IPS-18c (cell line): ENCODE results near the gene GPR55.

Source experiments
- H3K4me3 ChIP-seq: 2 replicates; pipeline ENCODE4 v1.7.0; 2013; ENCODE audit warnings: low read depth, mild to moderate bottlenecking, low read length, moderate library complexity; ENCODE audit not compliant: insufficient read depth
- H3K9me3 ChIP-seq: one replicate; pipeline ENCODE4 v1.6.1; 2013; ENCODE audit warnings: mild to moderate bottlenecking, low read length, moderate library complexity; ENCODE audit not compliant: control insufficient read depth, insufficient read depth

Gene GPR55

DNA sequence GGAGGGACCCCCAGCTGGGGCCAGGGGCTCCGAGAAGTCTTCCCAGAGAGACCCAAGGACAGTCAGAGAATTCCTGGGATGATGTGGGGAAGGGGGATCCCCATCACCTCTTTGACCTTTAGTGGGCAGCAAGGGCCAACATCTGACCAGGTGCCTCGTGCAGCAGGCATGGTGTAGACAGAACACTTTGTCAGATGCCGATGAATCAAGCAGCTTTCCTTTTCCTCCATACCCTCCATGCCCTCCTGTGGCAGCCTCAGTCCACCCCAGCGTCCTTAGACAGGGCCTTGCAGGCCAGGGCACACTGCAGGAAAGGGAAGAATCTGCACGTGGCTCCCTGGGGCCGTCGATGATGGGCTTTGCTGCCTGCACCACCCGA is 26.3 kb downstream of the GPR55 start:
- H3K4me3 ChIP-seq: no peak overlapping the region
- H3K9me3 ChIP-seq: no peaks in the 10 kb centered on the region

GRCh38 chr2:230898016-230898712 is 26.9 kb downstream of the GPR55 start:
- no peaks in the 10 kb centered on the region for H3K9me3 ChIP-seq
- H3K4me3 ChIP-seq: no peak overlapping the region

DNA sequence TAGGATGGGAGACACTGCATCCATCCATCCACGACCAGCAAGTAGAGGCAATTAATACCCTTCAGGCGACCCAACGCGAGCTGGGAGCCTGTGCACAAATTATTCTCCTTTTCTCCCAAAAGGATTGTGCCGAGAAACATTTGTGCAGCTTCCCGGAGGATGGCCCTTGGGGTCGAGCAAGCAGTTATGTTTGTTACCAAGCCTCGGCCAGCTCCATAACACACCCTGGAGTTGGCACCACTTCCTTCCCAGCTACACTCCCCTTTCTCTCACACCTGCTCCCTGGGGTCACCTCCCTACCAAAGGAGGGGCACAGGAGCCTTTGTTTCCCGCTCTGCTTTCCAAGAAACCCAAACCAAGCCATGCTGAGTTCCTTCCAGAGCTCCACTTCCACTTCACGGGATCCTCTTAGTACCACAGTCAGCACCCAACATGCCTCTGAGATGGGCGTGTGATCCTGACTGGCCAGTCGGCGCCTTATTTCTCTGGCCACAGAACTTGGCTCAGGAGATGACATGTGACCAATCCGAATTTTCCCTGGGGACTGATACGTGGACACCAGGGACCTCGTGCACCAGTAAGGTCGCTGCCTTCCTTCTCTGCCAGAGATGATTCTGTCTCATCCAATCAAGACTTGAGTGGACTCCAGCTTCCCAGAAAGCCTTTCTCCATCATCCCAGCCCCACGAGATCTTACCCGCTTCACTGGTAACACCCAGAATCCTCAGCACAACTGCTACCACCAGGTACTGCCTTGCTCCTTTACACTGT is 28.5 kb downstream of the GPR55 start:
- no peak overlapping the region for H3K4me3 ChIP-seq
- H3K9me3 ChIP-seq: no peaks in the 10 kb centered on the region

- Histone ChIP-seq H3K9me3 (no peaks in the 10 kb centered on the region), H3K4me3 (no peak overlapping the region)
Measured at GRCh38 chr2:230895536-230896345, 29.3 kb downstream of the GPR55 start.

DNA sequence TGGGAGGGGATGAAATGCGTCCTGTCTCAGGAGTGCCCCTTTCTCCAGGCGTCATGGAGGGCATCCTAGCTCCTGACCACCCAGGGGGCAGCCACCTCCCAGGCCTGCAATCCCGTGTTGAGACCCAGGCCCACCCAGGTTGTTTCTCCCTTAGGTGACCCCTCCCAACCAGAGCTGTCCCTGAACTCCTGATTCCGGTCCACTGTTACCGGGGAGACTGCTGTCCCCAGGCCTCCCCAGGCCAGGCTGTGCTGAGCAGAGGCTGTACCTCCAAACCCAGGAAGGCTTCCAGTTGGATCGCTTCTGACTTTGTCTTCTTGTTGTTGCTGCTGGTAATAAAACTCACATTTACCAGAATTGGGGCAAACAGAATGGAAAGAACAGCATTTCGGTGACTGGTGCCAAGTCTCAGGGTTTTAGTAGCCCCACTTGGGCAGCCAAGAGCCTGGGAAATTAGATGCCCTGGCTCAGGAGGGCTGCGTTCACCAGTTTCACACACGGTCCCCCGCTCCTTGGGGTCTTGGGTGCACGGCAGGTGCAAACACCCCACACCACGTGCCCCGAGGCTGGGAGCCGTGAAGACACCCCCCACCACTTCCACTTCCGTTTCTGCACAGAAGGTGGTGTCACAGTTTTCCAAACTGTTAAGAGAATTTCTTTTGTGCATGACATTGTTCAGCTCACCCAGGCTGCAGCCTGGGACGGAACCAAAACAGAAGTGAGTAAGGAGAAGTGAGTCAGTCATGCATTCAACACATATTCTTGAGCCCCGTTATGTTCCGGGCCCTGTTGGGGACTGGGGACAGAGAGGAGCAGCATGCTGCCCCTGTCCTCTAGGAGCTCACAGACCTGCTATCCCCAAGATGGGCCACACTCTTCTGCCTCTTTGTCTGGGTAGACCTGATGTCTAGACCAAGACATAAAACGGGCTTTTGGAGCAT is 30.9 kb downstream of the GPR55 start:
- Histone ChIP-seq H3K9me3 (peaks cover 2% of the 10 kb centered on the region), H3K4me3 (no peak overlapping the region)

GRCh38 chr2:230893338-230893737 is 31.7 kb downstream of the GPR55 start:
- Histone ChIP-seq H3K4me3 (no peak overlapping the region), H3K9me3 (peaks cover 2% of the 10 kb centered on the region)

GRCh38 chr2:230891509-230891908 is 33.5 kb downstream of the GPR55 start:
- Histone ChIP-seq H3K9me3 (peaks cover 2% of the 10 kb centered on the region), H3K4me3 (no peak overlapping the region)

- no peak overlapping the region for H3K4me3 ChIP-seq
- H3K9me3 ChIP-seq: peaks cover 2% of the 10 kb centered on the region
Measured at GRCh38 chr2:230891064-230891463, 34.0 kb downstream of the GPR55 start.

DNA sequence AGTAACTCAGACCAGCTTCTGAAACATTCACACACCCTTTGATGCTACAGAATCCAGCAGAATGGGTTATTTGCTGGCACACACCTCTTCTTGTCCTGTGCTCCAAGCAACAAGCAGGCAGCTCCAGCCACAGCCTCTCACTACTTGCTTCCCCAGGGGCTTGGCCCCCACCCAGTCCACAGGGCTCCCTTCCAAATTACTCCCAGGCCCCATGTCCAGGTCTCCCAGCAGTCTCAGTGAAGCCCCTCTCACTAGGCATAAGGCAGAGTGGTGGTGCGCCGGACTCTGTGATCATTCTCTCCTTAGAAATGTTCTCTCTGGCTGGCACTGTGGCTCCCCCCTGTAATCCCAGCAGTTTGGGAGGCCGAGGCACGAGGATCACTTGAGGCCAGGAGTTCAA is 34.4 kb downstream of the GPR55 start:
- Histone ChIP-seq H3K9me3 (peaks cover 2% of the 10 kb centered on the region), H3K4me3 (no peak overlapping the region)

DNA sequence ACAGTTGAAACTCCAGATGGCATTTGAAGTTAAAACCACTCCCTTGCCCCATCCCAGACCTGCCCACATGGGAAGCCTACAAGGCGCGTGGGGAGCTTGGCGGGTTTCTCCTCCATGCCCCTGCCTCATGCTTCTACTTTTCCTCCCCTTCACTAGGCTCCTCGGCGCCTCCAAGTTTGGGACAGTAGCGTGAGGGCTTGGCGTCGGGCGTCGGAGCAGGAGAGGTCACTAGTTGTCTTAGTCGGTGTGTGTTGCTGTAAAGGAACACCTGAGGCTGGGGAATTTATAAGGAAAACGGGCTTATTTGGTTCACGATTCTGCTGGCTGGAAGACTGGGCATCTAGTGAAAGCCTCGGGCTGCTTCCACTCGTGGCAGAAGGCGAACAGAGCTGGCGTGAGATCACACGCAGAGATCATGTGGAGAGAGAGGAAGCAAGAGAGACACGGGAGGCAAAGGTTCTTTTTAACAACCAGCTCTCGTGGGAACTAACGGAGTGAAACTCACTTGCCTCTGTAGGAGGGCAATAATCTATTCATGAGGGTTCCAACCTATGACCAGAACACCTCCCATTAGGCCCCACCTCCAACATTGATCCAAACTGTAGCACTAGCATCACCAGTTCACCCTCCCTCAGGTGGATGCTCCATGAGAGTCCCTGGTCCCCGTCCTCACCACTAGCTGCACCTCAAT is 35.0 kb downstream of the GPR55 start:
- H3K4me3 ChIP-seq: no peak overlapping the region

GRCh38 chr2:230888824-230889400 is 36.1 kb downstream of the GPR55 start:
- Histone ChIP-seq H3K9me3 (peaks cover 2% of the 10 kb centered on the region), H3K4me3 (no peak overlapping the region)

More for the DNA sequence above, 35.0 kb downstream of the GPR55 start:
- peaks cover 2% of the 10 kb centered on the region for H3K9me3 ChIP-seq

GRCh38 chr2:230887342-230887741 is 37.7 kb downstream of the GPR55 start:
- Histone ChIP-seq H3K4me3 (no peak overlapping the region), H3K9me3 (peaks cover 2% of the 10 kb centered on the region)

GRCh38 chr2:230886671-230887071 is 38.4 kb downstream of the GPR55 start:
- H3K4me3 ChIP-seq: no peak overlapping the region
- peaks cover 2% of the 10 kb centered on the region for H3K9me3 ChIP-seq

GRCh38 chr2:230886206-230886605 is 38.8 kb downstream of the GPR55 start:
- Histone ChIP-seq H3K4me3 (no peak overlapping the region), H3K9me3 (peaks cover 2% of the 10 kb centered on the region)

DNA sequence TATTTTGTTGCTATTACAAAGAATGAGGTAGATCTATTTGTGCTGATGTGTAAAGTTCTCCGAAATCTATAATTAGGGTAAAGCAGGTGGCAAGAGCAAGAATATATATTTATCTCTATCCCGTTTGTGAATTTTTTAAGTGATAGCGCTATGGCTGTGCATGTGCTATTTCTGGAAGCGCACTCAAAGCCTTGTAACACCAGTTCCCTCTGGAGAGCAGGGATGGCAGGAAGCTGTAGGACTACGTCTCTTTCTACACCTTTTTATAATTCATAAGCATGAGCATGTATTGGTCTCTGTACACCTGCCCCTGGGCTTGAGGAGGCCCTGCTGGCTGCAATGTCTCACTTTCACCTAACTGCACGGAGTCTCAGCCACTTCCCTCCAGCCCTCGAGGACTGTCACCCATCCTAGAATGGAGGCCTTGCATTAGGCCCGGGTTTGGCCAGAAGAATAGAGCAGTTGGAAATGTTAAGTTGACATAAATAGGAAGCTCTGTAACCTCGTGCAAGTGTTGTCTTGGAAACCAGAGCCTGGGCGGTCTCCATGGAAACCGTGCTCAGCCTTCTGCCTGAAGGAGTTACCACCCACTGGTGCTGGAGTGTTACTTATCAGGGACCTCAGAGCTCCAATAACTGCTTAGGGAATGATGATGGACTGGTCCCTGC is 39.4 kb downstream of the GPR55 start:
- H3K9me3 ChIP-seq: peaks cover 2% of the 10 kb centered on the region

GRCh38 chr2:230881840-230882239 is 43.2 kb downstream of the GPR55 start:
- Histone ChIP-seq H3K9me3 (no peaks in the 10 kb centered on the region), H3K4me3 (no peak overlapping the region)

More for the DNA sequence above, 39.4 kb downstream of the GPR55 start:
- H3K4me3 ChIP-seq: no peak overlapping the region
